GM20000 (cell line): ENCODE results near the gene CCN5.
"Not testable (repeated sequence)": the region's sequence is repeated elsewhere in the genome, so short reads cannot be mapped to it uniquely, and the experiment has no call there.

Experiments used
- DNase-seq: peaks from one replicate; pipeline ENCODE4 v3.0.0; 2012; ENCODE audit warnings: low spot score
- TF ChIP-seq, protein P1 (sequence below): IDR thresholded peaks from 2 replicates; pipeline ENCODE4 v1.5.1; 2012; ENCODE audit warnings: mild to moderate bottlenecking, control low read depth; ENCODE audit errors: extremely low read depth, missing control alignments

The CCN5 gene, protein sequence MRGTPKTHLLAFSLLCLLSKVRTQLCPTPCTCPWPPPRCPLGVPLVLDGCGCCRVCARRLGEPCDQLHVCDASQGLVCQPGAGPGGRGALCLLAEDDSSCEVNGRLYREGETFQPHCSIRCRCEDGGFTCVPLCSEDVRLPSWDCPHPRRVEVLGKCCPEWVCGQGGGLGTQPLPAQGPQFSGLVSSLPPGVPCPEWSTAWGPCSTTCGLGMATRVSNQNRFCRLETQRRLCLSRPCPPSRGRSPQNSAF

DNA sequence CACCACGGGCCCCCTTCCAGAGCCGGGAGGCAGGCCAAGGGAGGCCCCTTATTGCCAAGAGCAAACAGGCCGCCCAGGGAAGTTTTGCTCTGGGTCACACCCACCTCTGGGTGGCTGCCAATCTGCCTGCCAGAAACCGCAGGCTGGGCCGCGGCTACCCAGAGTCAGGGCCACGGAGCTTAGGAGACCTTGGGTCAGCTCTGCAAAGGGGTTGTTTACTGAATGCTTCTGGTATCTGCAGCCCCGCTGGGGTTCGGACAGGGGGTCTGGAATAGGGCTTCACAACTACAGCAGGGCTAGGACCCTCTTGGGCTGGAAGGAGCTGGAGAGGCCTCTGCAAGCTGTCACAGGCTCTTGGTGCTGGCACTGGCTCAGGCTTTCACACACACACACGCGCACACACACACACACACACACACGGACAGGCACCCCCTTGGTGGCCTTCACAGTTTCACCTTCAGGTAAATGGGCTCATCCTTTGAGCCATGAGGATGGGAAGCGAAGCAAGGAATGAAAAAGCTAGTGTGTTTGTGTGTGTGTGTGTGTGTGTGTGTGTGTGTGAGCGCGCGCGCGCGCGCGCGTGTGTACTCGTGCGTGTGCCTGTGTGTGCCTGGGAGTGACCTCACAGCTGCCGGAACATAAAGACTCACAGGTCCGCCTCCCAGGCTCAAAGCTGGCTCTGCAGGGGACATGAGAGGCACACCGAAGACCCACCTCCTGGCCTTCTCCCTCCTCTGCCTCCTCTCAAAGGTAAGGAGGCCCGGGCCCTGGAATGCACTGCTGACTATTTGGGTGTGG, at the start of gene CCN5:
Gene CCN5 (plus strand): TSS at position 669 of the 798 bp plus-strand sequence. CDS start 22 bp downstream, at position 691.
- no peak for DNase-seq

DNA sequence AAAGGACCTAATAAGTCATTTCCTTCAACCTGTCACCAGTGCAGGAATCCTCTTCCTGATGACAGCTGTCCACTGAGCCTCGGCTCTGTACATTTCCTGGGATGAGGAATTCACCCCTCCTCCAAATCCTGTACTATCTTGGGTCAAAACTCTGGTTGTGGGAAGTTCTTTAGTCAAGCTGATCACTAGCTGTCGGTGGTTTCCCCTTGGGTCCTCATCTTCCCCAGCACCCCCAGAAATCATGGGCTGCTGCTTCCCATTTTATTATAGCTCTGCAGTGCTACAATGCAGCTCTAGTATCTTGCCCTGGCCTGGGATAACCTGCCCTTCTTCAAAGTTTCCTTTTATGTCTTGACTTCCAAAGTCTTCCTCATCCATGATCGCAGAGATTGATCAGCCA, 49.1 kb upstream of the CCN5 start:
- TF ChIP-seq, protein P1, sequence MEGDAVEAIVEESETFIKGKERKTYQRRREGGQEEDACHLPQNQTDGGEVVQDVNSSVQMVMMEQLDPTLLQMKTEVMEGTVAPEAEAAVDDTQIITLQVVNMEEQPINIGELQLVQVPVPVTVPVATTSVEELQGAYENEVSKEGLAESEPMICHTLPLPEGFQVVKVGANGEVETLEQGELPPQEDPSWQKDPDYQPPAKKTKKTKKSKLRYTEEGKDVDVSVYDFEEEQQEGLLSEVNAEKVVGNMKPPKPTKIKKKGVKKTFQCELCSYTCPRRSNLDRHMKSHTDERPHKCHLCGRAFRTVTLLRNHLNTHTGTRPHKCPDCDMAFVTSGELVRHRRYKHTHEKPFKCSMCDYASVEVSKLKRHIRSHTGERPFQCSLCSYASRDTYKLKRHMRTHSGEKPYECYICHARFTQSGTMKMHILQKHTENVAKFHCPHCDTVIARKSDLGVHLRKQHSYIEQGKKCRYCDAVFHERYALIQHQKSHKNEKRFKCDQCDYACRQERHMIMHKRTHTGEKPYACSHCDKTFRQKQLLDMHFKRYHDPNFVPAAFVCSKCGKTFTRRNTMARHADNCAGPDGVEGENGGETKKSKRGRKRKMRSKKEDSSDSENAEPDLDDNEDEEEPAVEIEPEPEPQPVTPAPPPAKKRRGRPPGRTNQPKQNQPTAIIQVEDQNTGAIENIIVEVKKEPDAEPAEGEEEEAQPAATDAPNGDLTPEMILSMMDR: no peak
- DNase-seq: no peak

More for the DNA sequence above, at the start of gene CCN5:
- TF ChIP-seq, protein P1: no peak

DNA sequence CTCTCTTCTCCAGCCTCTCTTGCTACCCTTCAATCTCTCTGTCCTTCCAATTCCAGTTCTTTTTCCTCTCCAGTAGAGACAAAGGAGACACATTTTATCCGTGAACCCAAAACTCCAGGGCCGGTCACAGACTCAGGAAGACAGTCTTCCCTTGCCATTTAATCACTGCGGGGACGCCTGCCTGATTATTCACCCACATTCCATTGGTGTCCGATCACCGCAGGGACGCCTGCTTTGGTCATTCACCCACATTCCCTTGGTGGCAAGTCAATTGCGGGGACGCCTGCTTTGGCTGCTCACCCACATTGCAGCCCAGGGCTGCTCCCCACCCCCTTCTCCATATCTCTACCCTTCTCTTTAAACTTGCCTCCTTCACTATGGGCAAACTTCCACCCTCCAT, 44.3 kb upstream of the CCN5 start:
- not testable (repeated sequence) for DNase-seq

DNA sequence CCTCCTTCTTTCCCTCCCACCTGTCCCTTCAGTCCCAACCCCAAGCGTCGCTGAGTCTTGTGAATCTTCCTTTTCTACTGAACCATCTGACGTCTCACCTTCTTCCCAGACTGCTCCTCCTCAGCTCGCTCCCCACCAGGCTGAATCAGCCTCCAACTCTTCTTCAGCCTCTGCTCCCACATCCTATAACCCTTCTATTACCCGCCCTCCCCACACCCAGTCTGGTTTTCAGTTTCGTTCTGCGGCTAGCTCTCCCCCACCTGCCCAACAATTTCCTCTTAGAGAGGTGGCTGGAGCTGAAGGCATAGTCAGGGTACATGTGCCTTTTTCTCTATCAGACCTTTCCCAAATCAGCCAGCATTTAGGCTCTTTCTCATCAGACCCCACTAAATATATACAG, 43.6 kb upstream of the CCN5 start:
- peak; percentile 56 for DNase-seq

DNA sequence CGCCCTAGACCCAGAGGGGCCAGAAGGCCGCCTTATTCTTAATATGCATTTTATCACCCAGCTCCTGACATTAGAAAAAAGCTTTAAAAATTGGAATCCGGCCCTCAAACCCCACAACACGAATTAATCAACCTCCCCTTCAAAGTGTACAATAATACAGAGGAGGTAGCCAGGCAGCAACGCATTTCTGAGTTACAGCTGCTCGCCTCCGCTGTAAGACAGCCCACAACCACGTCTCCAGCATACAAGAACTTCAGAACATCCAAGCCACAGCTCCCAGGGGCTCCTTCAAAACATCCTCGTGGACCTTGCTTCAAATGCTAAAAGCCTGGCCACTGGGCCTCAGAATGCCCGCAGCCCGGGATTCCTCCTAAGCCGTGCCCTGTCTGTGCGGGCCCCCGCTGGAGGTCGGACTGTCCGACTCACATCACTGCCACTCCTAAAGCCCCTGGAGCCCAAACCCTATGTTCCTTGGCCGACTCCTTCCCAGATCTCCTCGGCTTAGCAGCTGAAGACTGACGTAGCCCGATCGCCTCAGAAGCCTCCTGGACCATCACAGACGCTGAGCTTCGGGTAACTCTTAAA, 42.8 kb upstream of the CCN5 start:
- not testable (repeated sequence) for DNase-seq

DNA sequence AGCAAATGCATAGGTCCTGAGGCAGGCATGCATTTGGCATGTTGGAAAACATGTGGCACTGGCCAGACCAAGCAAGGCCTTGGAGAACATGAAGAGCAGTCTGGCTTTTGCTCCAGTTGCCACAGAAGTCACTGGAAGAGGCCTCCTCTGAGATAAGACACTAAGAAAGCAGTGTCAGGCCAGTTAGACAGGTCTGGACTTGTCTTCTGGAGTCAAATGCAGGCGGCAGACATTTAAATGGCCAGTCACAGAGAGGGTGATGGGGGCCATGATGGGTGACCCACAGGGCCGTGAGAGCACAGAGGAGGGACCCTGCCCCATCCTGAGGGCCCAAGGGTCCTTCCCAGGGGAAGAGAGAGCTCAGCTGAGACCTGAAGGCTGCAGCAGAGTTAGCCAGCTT, 36.9 kb upstream of the CCN5 start:
- TF ChIP-seq, protein P1: no peak
- DNase-seq: no peak

DNA sequence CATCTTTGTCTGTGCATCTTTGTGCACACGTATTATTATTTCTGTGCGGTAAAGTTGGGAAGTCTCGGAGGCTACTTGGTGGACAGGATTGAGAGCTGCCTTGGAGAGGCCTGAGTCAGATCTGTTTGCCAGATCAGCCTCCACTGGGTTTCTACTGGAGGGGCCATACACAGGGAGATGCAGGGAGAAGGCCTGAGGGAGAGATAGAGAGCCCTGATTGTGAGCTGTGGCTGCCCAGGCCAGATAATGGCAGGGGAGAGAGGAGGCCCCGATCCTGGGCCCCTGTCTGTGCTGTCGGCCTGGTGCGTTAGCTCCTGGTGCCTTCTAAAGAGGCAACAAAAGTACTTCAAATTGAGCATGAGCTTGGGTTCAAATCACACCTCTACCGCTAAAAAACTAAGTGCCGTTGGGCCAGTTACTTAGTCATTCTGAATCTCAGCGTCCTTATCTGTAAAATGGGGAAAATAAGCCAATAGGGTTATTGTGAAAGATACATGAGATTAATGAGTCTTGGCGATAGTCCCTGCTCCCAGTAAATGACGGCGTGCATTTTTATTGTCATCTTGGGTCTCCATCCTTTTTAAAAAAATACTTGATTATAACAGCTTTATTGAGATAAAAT, 36.1 kb upstream of the CCN5 start:
- no peak for DNase-seq
- TF ChIP-seq, protein P1: no peak

DNA sequence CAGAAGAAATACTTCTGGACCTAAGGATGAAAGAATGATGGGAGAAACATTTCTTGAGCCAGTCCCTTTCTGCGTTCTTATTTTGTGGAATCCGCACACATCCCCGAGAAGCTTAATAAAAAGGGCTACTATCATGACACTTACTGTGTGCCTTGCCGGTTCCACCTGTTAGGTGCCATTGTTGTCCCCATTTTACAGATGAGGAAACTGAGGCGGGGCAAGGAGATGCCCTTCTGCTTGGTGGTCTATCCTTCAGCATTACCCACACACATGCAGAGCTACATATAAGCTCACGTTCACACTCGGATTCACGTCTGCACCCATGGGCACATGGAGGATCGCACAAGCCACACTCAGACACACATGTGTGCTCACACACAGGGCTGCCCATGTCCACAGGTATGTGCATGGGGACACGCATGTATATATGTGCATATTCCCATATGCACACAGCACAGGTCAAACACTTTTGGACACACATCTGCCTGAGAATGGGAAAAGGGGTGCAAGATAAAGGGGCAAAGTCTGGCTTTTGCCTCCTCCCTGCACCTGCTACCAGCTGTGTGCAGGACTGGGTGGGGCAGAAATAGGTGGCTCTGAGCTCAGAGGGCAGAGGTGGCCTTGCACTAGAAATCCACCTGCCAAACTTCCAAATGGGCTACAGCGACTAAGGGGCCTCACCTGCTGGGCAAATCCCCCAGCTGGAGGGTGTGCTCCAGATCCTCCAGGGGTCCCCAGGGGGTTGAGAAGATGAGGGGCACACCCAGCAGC, 33.2 kb upstream of the CCN5 start:
- DNase-seq: no peak
- TF ChIP-seq, protein P1: no peak
